Psoas muscle (tissue), 8 donors: ENCODE results near the gene RGS3. TPM values are rescaled to one million over a fixed set of nuclear protein-coding genes. Genes with fewer than 3 reads are reported as not detected.
A peak's percentile ranks its signal among the peaks of the same experiment; 100 is the strongest.

Experiments used
- ATAC-seq, 4 donors: fragments of 200-7000 bp; cut with Tn5 transposase; one replicate each; pipeline ENCODE4 v1.9.1; 2020; ENCODE audit warnings: moderate library complexity in 3 of 4, mild to moderate bottlenecking in 2 of 4
- DNase-seq, 2 donors: peaks; one replicate each; pipeline ENCODE4 v3.0.0-alpha.2; 2020
- H3K27ac ChIP-seq: fragments of 200-600 bp; one replicate; pipeline ENCODE4 v1.8.0; 2022
- H3K27me3 ChIP-seq, 3 donors: fragments of 200-600 bp in 1 of 3; one replicate each; pipeline versions ENCODE4 v1.6.1 to v1.8.0; 2013 to 2022; ENCODE audit warnings: low read length in 2 of 3, mild to moderate bottlenecking in 2 of 3, moderate library complexity in 1 of 3; ENCODE audit not compliant: insufficient read depth in 3 of 3
- H3K36me3 ChIP-seq, 2 donors: fragments of 200-600 bp in 1 of 2; one replicate each; pipeline versions ENCODE4 v1.6.1 to v1.8.0; 2013 to 2022; ENCODE audit warnings: low read depth in 1 of 2, mild to moderate bottlenecking in 1 of 2, moderate library complexity in 1 of 2; ENCODE audit not compliant: insufficient read depth in 1 of 2
- H3K4me1 ChIP-seq: fragments of 200-600 bp; one replicate; pipeline ENCODE4 v1.8.0; 2022
- H3K4me3 ChIP-seq: fragments of 200-600 bp; one replicate; pipeline ENCODE4 v1.8.0; 2022; ENCODE audit warnings: mild to moderate bottlenecking
- H3K9me3 ChIP-seq: fragments of 200-600 bp; one replicate; pipeline ENCODE4 v1.8.0; 2022
- WGBS, 3 donors: extraction: QIAGEN DNeasy Blood & Tissue Kit; methylation state at CpG; one replicate each; pipeline versions ENCODE4 v1.1.6 to v1.1.7; 2013; 5-methylcytosine and 5-hydroxymethylcytosine counted together
- intact Hi-C, 2 donors: fragments of 100-400 bp; cut with DNase I; formaldehyde crosslinking; loops; one replicate each; pipeline versions ENCODE4 v1.11.0 to v1.14.2; 2022
- polyA plus RNA-seq, 3 donors: library from polyadenylated mRNA; stranded (reverse); fragments of 200-250 nt; gene quantifications; one replicate each; pipeline ENCODE4 v1.2.3, GENCODE V29; 2013
- total RNA-seq, 4 donors: library from RNA; stranded (reverse); fragmentation: NEBNext Ultra II Directional in 2 of 4; extraction: Animal tissue kit (Norgen Biotek cat#: 25700) in 2 of 4; gene quantifications; one replicate each; pipeline versions ENCODE4 v1.2.1 to v1.2.4, GENCODE V29; 2021 to 2023
- TF ChIP-seq, protein P1 (sequence below): fragments of 200-600 bp; IDR thresholded peaks from one replicate; pipeline ENCODE4 v1.8.0; 2022; ENCODE audit warnings: antibody characterized with exemption
- donor health status: healthy with polysubstance abuse.
- donor health status: DM: no; HTN: no; CAD: no; lungs with moderate emphysema.
- donor health status: Bipolar disorder and iron deficiency.
- donor health status: healthy.
- donor health status: DM: yes; HTN: yes; CAD: no.
- donor health status: DM: no; HTN: no; CAD: no.
- donor health status: DM: no; HTN: no; CAD: no.
- donor health status: DM: yes; HTN: yes; CAD: no.

RGS3 gene
- total and polyA plus RNA-seq, 7 donors: 7.1 to 38.1 (median 14.6) TPM

DNA sequence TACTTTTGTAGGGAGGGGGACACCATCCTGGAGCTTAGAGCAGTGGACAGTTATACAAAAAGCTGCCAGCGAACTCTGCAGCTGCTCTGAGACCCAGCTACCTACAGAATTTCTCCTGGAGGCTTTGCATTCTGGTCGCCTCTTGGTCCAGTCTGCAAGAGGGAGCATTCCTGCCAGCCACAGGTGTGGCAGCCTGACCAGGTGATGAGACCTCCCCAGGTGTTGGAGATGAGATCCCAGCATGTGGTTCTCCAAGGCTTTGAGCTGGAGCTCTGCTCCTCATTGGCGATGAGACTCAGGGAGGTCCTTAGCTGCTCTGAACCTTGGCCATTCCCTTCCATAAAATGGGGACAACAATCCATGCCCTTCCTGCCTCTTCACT lies 69.3 kb downstream of the RGS3 start:
- H3K36me3 ChIP-seq: peaks cover 0 to 17% of the 10 kb centered on the region in 2 donors
- H3K27ac ChIP-seq: no peak overlapping the region
- no peaks in the 10 kb centered on the region for H3K9me3 ChIP-seq
- DNase-seq (no peak), ATAC-seq (no peak)
- no peak overlapping the region for H3K4me3 ChIP-seq
- intact Hi-C loops: loop anchor here in 1 of 2 donors (5.0 kb wide), 1 partner anchor 35 kb away; no protein-coding TSS in a partner anchor
- TF ChIP-seq, protein P1, sequence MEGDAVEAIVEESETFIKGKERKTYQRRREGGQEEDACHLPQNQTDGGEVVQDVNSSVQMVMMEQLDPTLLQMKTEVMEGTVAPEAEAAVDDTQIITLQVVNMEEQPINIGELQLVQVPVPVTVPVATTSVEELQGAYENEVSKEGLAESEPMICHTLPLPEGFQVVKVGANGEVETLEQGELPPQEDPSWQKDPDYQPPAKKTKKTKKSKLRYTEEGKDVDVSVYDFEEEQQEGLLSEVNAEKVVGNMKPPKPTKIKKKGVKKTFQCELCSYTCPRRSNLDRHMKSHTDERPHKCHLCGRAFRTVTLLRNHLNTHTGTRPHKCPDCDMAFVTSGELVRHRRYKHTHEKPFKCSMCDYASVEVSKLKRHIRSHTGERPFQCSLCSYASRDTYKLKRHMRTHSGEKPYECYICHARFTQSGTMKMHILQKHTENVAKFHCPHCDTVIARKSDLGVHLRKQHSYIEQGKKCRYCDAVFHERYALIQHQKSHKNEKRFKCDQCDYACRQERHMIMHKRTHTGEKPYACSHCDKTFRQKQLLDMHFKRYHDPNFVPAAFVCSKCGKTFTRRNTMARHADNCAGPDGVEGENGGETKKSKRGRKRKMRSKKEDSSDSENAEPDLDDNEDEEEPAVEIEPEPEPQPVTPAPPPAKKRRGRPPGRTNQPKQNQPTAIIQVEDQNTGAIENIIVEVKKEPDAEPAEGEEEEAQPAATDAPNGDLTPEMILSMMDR: no peak
- H3K27me3 ChIP-seq: no peaks in the 10 kb centered on the region
- H3K4me1 ChIP-seq: peaks cover 17% of the 10 kb centered on the region
- WGBS, 3 donors: 97 to 100% (median 98%) methylated on average over 3 of the region's 3 CpGs

DNA sequence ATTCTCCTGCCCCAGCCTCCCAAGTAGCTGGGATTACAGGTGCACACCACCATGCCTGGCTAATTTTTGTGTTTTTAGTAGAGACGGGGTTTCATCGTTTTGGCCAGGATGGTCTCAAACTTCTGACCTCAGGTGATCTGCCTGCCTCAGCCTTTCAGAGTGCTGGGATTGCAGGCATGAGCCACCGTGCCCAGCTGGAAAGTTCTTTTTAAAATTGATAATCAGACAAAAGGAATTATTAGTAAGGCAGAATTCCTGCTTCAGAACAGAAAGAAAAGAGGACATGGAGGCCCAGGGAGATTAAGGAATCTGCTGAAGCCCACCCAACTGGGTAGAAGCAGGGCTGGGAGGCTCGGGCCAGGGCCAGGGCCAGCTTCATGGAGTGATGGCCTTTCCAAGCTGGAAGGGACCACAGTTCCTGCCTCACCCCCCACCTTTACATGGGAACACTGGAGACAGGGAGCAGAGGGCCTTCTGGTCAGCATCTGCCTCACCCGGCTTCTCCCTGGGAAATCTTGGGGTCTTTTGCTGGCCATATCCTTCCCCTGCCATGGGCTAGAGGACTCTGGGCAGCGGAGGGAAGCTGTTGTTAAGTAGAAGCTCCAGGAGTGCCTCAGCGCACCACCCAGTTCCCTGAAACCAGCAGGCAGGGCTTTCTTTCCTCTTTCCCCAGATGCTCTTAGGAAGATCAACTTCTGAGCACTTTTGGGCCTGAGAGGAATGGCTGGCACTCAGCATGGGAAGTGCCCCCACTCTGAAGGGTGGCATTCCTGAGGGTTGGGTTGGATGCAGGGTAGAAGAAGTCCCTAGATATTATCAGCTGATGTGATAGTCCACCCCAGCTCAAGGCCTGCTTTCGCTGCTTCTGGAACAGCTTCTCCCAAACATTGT lies 70.1 kb downstream of the RGS3 start:
- Histone ChIP-seq H3K4me1 (peaks cover 15% of the 10 kb centered on the region), H3K27ac (no peak overlapping the region), H3K4me3 (no peak overlapping the region), H3K9me3 (no peaks in the 10 kb centered on the region), H3K36me3 (peaks cover 0 to 17% of the 10 kb centered on the region in 2 donors), H3K27me3 (no peaks in the 10 kb centered on the region)
- DNase-seq (no peak), ATAC-seq (no peak)
- intact Hi-C loops: loop anchor here in 1 of 2 donors (5.0 kb wide), 1 partner anchor 36 kb away; no protein-coding TSS in a partner anchor
- TF ChIP-seq, protein P1: no peak
- WGBS, 3 donors: 95 to 98% (median 96%) methylated on average over 8 of the region's 8 CpGs

DNA sequence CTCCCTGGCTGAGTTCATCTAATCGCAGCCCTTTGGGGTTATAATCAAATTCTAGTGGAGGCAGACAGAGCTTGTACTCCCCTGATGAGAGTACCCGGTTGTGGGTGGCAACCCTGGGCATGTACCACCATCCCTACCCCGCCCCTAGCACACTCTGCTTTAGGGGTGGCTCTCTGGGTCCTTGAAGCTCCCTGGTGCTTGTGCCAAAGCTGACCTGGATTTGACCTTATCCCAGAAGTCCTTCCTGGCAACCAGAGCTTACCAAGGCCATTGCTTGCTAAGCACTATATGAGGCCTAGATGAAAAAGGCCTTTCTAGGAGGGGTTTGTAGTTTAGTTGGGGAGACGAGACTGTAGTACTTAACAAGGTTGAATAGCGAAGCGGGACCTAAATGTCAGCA lies 72.2 kb downstream of the RGS3 start:
- peaks cover 0 to 5% of the 10 kb centered on the region in 2 donors for H3K36me3 ChIP-seq

DNA sequence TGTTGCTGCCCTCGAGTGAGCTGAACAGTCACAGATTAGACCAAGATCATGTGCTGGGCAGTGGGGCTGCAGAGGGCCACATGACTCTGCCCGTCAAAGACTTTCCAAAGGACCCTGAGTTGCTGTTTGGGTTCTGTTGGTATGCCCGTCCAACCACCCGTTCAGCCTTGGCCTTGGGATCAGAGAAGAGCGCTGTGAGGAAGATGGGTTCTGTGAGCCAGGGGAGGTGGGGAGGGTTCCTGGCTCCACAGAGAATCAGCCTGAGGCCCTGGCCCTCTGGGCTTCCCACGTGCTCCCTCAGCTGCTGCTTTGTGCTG lies 72.6 kb downstream of the RGS3 start:
- intact Hi-C loops: no loop called here
- no peak for DNase-seq
- Histone ChIP-seq H3K4me1 (peaks cover 15% of the 10 kb centered on the region), H3K27ac (peak overlapping the region; percentile 82), H3K36me3 (peaks cover 0 to 5% of the 10 kb centered on the region in 2 donors), H3K9me3 (no peaks in the 10 kb centered on the region), H3K4me3 (no peak overlapping the region), H3K27me3 (no peaks in the 10 kb centered on the region)
- TF ChIP-seq, protein P1: no peak
- ATAC-seq: peak in 3 of 4 donors; percentile 31 to 43 (median 32)
- WGBS, 3 donors: 22 to 38% (median 31%) methylated on average over 5 to 6 of the region's 6 CpGs

More for the DNA sequence above, 72.2 kb downstream of the RGS3 start:
- Histone ChIP-seq H3K4me3 (no peak overlapping the region), H3K9me3 (no peaks in the 10 kb centered on the region), H3K27ac (peak overlapping the region; percentile 82), H3K4me1 (peaks cover 15% of the 10 kb centered on the region), H3K27me3 (no peaks in the 10 kb centered on the region)
- no peak for DNase-seq
- TF ChIP-seq, protein P1: no peak
- intact Hi-C loops: no loop called here
- ATAC-seq: peak in 3 of 4 donors; percentile 5 to 13 (median 8)
- WGBS, 3 donors: 61 to 67% (median 65%) methylated on average over 6 of the region's 6 CpGs
